ENCODE results near the gene GCNT1.

GCNT1 gene

DNA sequence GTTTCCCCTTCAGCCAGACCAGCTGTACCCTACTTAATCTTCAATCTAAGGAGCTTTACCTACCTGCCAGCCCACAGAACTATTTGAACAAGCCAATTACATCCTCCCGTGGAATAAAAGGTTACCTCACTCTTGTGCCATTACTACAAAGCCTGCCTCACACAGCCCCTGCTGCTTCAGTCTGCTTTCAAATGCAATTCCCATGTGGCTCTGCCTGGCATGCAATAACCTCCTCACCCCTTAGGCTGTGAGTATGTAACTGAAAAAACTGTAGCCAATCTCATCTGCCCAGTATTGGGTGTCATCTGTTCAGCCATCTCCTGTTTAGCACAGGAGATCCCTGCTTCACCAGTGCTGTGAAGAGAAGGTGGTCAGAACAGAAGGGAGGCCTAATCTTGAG, 6.1 kb upstream of the GCNT1 start:
- H2AFZ ChIP-seq (ENCODE audit: low read depth, low read length) = no peak overlapping the region
- H3K79me2 ChIP-seq (ENCODE audit: low read length) = no peaks in the 10 kb centered on the region
- H4K20me1 ChIP-seq (ENCODE audit: insufficient read depth, low read length) = no peaks in the 10 kb centered on the region
- H3K4me1 ChIP-seq (ENCODE audit: low read length) = peaks cover 4% of the 10 kb centered on the region; the same call in 1 of the 2 replicates
- H3K4me3 ChIP-seq (ENCODE audit: low read length) = no peak overlapping the region
- no peak overlapping the region for H3K9ac ChIP-seq (ENCODE audit: low read length)
- H3K9me3 ChIP-seq (ENCODE audit: insufficient read depth, low read length) = no peaks in the 10 kb centered on the region
- no peaks in the 10 kb centered on the region for H3K36me3 ChIP-seq (replicated peaks; ENCODE audit: low read depth, low read length)
- no peak overlapping the region for H3K4me2 ChIP-seq (ENCODE audit: low read length)
- H3K27me3 ChIP-seq (ENCODE audit: low read depth, low read length) = peaks cover 39% of the 10 kb centered on the region
- H3K27ac ChIP-seq (ENCODE audit: low read length) = no peak overlapping the region
- TF ChIP-seq EZH2phosphoT487 (IDR thresholded peaks at IDR 0.05; ENCODE audit: low read depth) = no peak
- TF ChIP-seq, protein P1, sequence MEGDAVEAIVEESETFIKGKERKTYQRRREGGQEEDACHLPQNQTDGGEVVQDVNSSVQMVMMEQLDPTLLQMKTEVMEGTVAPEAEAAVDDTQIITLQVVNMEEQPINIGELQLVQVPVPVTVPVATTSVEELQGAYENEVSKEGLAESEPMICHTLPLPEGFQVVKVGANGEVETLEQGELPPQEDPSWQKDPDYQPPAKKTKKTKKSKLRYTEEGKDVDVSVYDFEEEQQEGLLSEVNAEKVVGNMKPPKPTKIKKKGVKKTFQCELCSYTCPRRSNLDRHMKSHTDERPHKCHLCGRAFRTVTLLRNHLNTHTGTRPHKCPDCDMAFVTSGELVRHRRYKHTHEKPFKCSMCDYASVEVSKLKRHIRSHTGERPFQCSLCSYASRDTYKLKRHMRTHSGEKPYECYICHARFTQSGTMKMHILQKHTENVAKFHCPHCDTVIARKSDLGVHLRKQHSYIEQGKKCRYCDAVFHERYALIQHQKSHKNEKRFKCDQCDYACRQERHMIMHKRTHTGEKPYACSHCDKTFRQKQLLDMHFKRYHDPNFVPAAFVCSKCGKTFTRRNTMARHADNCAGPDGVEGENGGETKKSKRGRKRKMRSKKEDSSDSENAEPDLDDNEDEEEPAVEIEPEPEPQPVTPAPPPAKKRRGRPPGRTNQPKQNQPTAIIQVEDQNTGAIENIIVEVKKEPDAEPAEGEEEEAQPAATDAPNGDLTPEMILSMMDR (IDR thresholded peaks at IDR 0.05; ENCODE audit: low read depth, low read length) = no peak

DNA sequence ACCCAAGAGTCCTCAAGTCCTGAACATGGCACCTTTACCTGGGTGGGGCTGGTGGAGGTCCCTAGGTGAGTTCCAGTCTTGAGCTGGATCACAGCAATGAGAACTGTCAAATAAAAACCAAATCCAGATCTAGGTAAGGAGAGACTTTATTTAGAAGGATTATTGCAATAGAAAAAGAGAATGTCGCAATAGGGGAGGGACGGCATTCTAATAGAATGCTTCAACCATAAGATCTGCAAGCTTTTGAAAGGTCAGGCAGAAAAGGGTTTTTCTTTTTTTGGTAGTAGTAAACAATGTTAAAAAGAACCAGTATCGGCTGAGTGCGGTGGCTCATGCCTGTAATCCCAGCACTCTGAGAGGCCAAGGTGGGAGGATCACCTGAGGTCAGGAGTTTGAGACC, 5.2 kb upstream of the GCNT1 start:
- Histone ChIP-seq H3K9me3 (ENCODE audit: insufficient read depth, low read length) (no peaks in the 10 kb centered on the region), H3K27me3 (ENCODE audit: low read depth, low read length) (peaks cover 42% of the 10 kb centered on the region), H4K20me1 (ENCODE audit: insufficient read depth, low read length) (no peaks in the 10 kb centered on the region), H3K9ac (ENCODE audit: low read length) (no peak overlapping the region), H3K4me3 (ENCODE audit: low read length) (no peak overlapping the region), H3K36me3 (replicated peaks; ENCODE audit: low read depth, low read length) (no peaks in the 10 kb centered on the region), H3K79me2 (ENCODE audit: low read length) (no peaks in the 10 kb centered on the region), H3K4me2 (ENCODE audit: low read length) (no peak overlapping the region), H3K4me1 (ENCODE audit: low read length) (peaks cover 6% of the 10 kb centered on the region; the same call in 1 of the 2 replicates), H2AFZ (ENCODE audit: low read depth, low read length) (no peak overlapping the region), H3K27ac (ENCODE audit: low read length) (no peak overlapping the region)
- no peak for TF ChIP-seq EZH2phosphoT487 (IDR thresholded peaks at IDR 0.05; ENCODE audit: low read depth)
- TF ChIP-seq, protein P1 (IDR thresholded peaks at IDR 0.05; ENCODE audit: low read depth, low read length) = no peak

DNA sequence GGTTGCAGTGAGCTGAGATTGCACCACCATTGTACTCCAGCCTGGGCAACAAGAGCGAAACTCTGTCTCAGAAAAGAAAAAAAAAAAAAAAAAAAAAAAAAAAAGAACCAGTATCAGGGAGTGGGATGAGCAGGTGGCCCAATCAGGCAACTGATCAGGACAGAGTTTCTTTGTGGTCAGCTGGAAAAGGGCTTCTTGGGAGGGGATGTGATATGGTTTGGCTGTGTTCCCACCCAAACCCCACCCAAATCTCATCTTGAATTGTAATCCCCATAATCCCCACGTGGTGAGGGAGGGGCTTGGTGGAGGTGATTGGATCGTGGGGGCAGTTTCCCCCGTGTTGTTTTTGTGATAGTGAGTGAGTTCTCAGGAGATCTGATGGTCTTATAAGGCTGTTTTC, 4.7 kb upstream of the GCNT1 start:
- Histone ChIP-seq H2AFZ (ENCODE audit: low read depth, low read length) (no peak overlapping the region), H4K20me1 (ENCODE audit: insufficient read depth, low read length) (no peaks in the 10 kb centered on the region), H3K27ac (ENCODE audit: low read length) (no peak overlapping the region), H3K4me3 (ENCODE audit: low read length) (no peak overlapping the region), H3K9ac (ENCODE audit: low read length) (no peak overlapping the region), H3K27me3 (ENCODE audit: low read depth, low read length) (peaks cover 39% of the 10 kb centered on the region), H3K4me1 (ENCODE audit: low read length) (peaks cover 7% of the 10 kb centered on the region; the same call in 1 of the 2 replicates), H3K36me3 (replicated peaks; ENCODE audit: low read depth, low read length) (no peaks in the 10 kb centered on the region), H3K4me2 (ENCODE audit: low read length) (no peak overlapping the region), H3K9me3 (ENCODE audit: insufficient read depth, low read length) (no peaks in the 10 kb centered on the region), H3K79me2 (ENCODE audit: low read length) (no peaks in the 10 kb centered on the region)
- TF ChIP-seq EZH2phosphoT487 (IDR thresholded peaks at IDR 0.05; ENCODE audit: low read depth) = no peak
- TF ChIP-seq, protein P1 (IDR thresholded peaks at IDR 0.05; ENCODE audit: low read depth, low read length) = no peak

DNA sequence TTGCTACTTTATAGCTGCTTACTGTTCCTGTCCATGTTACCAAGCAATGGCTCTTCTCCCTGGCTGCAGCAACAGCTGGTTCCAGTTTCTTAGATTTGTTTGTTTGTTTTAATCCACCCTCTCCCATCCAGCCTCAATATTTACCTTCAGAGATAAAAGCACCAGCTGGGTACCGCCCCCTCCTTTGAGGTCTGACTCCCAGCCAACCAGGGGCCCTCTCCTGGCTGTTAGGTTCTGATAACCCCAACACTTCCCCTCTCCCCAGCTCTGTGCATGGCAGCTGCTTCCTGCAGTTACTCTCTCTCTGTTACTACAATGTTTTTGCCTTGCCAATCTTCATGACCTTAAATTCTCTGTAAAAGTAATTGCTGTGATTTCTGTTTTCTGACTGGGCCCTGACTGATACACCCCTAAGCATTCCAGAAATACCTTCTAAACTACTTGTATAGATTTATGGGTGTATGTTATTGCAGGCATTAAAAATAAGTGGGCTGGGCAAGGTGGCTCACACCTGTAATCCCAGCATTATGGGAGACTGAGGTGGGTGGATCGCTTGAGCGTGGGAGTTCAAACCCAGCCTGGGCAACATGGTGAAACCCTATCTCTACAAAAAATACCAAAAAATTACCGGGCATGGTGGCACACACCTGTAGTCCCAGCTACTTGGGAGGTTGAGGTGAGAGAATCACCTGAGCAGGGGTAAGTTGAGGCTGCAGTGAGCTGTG, 2.6 kb upstream of the GCNT1 start:
- no peak overlapping the region for H2AFZ ChIP-seq (ENCODE audit: low read depth, low read length)
- no peak overlapping the region for H3K4me2 ChIP-seq (ENCODE audit: low read length)
- no peaks in the 10 kb centered on the region for H4K20me1 ChIP-seq (ENCODE audit: insufficient read depth, low read length)
- H3K4me1 ChIP-seq (ENCODE audit: low read length) = peaks cover 14% of the 10 kb centered on the region
- no peaks in the 10 kb centered on the region for H3K79me2 ChIP-seq (ENCODE audit: low read length)
- no peak overlapping the region for H3K27ac ChIP-seq (ENCODE audit: low read length)
- no peaks in the 10 kb centered on the region for H3K36me3 ChIP-seq (replicated peaks; ENCODE audit: low read depth, low read length)
- no peak overlapping the region for H3K4me3 ChIP-seq (ENCODE audit: low read length)
- H3K9me3 ChIP-seq (ENCODE audit: insufficient read depth, low read length) = no peaks in the 10 kb centered on the region
- no peak for TF ChIP-seq EZH2phosphoT487 (IDR thresholded peaks at IDR 0.05; ENCODE audit: low read depth)
- TF ChIP-seq, protein P1 (IDR thresholded peaks at IDR 0.05; ENCODE audit: low read depth, low read length) = no peak
- no peak overlapping the region for H3K9ac ChIP-seq (ENCODE audit: low read length)
- H3K27me3 ChIP-seq (ENCODE audit: low read depth, low read length) = peaks cover 51% of the 10 kb centered on the region

Data from OCI-LY3 (cell line).